ENCODE data around the gene MYBBP1A. TPM values are rescaled to one million over a fixed set of nuclear protein-coding genes. Genes with fewer than 3 reads are reported as not detected.

MYBBP1A gene
- total and polyA plus RNA-seq, 4 donors, result 12.2 to 23.3 (median 20.0) TPM

- peak; percentile 50 for DNase-seq (ENCODE audit: low spot score)
- no peak overlapping the region for H3K27ac ChIP-seq (ENCODE audit: low read depth in 1 of 2, low read length in 2 of 2)
- H3K36me3 ChIP-seq (ENCODE audit: control insufficient read depth in 4 of 4, insufficient read depth in 3 of 4, low read depth in 1 of 4, low read length in 3 of 4), result no peaks in the 10 kb centered on the region
- no peak overlapping the region for H3K9ac ChIP-seq (ENCODE audit: low read depth in 1 of 2, low read length in 2 of 2)
- H3K4me1 ChIP-seq (ENCODE audit: control insufficient read depth in 4 of 4, insufficient read depth in 4 of 4, low read length in 3 of 4), result peaks cover 0 to 8% (median 2%) of the 10 kb centered on the region in 4 donors
- no peaks in the 10 kb centered on the region for H3K9me3 ChIP-seq (ENCODE audit: control insufficient read depth in 4 of 4, low read length in 3 of 4)
- 31% methylated on average over 16 of the region's 16 CpGs for WGBS
- no peaks in the 10 kb centered on the region for H3K27me3 ChIP-seq (ENCODE audit: control insufficient read depth in 4 of 4, insufficient read depth in 4 of 4, low read length in 3 of 4)
- TF ChIP-seq CTCF (IDR thresholded peaks at IDR 0.05; ENCODE audit: low read depth, low read length, missing input control), result peak; percentile 88
- TF ChIP-seq TAF1 (conservative IDR thresholded peaks at IDR 0.05), result no peak
- TF ChIP-seq ATF3 (IDR thresholded peaks at IDR 0.05), result no peak
- peak; percentile 35 for TF ChIP-seq FOXA2 (IDR thresholded peaks at IDR 0.05)
- TF ChIP-seq RXRA (IDR thresholded peaks at IDR 0.05), result peak; percentile 58 to 67
- no peak for TF ChIP-seq REST (IDR thresholded peaks at IDR 0.05)
- no peak for TF ChIP-seq YY1 (IDR thresholded peaks at IDR 0.05)
- peak; percentile 83 to 87 for TF ChIP-seq HNF4A (conservative IDR thresholded peaks at IDR 0.05)
- TF ChIP-seq EGR1 (IDR thresholded peaks at IDR 0.05; ENCODE audit: low read depth in 2 of 2), result no peak
- peak; percentile 54 for TF ChIP-seq MAX (IDR thresholded peaks at IDR 0.05)
- peak; percentile 28 for TF ChIP-seq FOXA1 (IDR thresholded peaks at IDR 0.05)
- peak; percentile 81 to 90 for TF ChIP-seq RAD21 (IDR thresholded peaks at IDR 0.05)
- TF ChIP-seq HNF4G (IDR thresholded peaks at IDR 0.05), result peak; percentile 55
- no peak for TF ChIP-seq JUND (IDR thresholded peaks at IDR 0.05)
- no peak for TF ChIP-seq ZBTB33 (IDR thresholded peaks at IDR 0.05)
- peak; percentile 63 for TF ChIP-seq SP1 (IDR thresholded peaks at IDR 0.05)
- no peak overlapping the region for H3K4me3 ChIP-seq (ENCODE audit: low read depth in 1 of 3, low read length in 3 of 3)
These were observed 10.3 kb upstream of the MYBBP1A start for GRCh38 chr17:4565209-4566141.

All from liver (tissue), 9 donors.